ENCODE measurements around the gene PON3.
A peak's percentile ranks its signal among the peaks of the same experiment; 100 is the strongest.

Gene PON3

GRCh38 chr7:95434557-95435421 lies 38.6 kb upstream of the PON3 start, which contains the start of gene PON2:
Gene PON2 (minus strand): TSS chr7:95435028. CDS start chr7:95434951, 77 bp downstream.
- peak; percentile 87 for DNase-seq (ENCODE audit: low spot score)
- in situ Hi-C loops (cut with MboI; ENCODE audit: low sequenced_read_pairs, unreplicated experiment), result no loop called here
- no peak for TF ChIP-seq CTCF (IDR thresholded peaks at IDR 0.05; ENCODE audit: borderline replicate concordance, control extremely low read depth, extremely low read depth, insufficient read depth, missing control alignments)

GRCh38 chr7:95433952-95434556 lies 37.9 kb upstream of the PON3 start:
- no peak for TF ChIP-seq CTCF (IDR thresholded peaks at IDR 0.05; ENCODE audit: borderline replicate concordance, control extremely low read depth, extremely low read depth, insufficient read depth, missing control alignments)
- in situ Hi-C loops (cut with MboI; ENCODE audit: low sequenced_read_pairs, unreplicated experiment), result no loop called here
- DNase-seq (ENCODE audit: low spot score), result no peak

- no peak for DNase-seq (ENCODE audit: low spot score)
- no peak for TF ChIP-seq CTCF (IDR thresholded peaks at IDR 0.05; ENCODE audit: borderline replicate concordance, control extremely low read depth, extremely low read depth, insufficient read depth, missing control alignments)
- in situ Hi-C loops (cut with MboI; ENCODE audit: low sequenced_read_pairs, unreplicated experiment), result no loop called here
Observed at GRCh38 chr7:95433129-95433528, 37.0 kb upstream of the PON3 start.

GRCh38 chr7:95432606-95433005 lies 36.4 kb upstream of the PON3 start:
- in situ Hi-C loops (cut with MboI; ENCODE audit: low sequenced_read_pairs, unreplicated experiment), result no loop called here
- TF ChIP-seq CTCF (IDR thresholded peaks at IDR 0.05; ENCODE audit: borderline replicate concordance, control extremely low read depth, extremely low read depth, insufficient read depth, missing control alignments), result no peak
- DNase-seq (ENCODE audit: low spot score), result no peak

GRCh38 chr7:95430864-95431263 lies 34.7 kb upstream of the PON3 start:
- no peak for TF ChIP-seq CTCF (IDR thresholded peaks at IDR 0.05; ENCODE audit: borderline replicate concordance, control extremely low read depth, extremely low read depth, insufficient read depth, missing control alignments)
- no peak for DNase-seq (ENCODE audit: low spot score)
- in situ Hi-C loops (cut with MboI; ENCODE audit: low sequenced_read_pairs, unreplicated experiment), result no loop called here

GRCh38 chr7:95429241-95429990 lies 33.2 kb upstream of the PON3 start:
- in situ Hi-C loops (cut with MboI; ENCODE audit: low sequenced_read_pairs, unreplicated experiment), result no loop called here
- no peak for TF ChIP-seq CTCF (IDR thresholded peaks at IDR 0.05; ENCODE audit: borderline replicate concordance, control extremely low read depth, extremely low read depth, insufficient read depth, missing control alignments)
- no peak for DNase-seq (ENCODE audit: low spot score)

Measured in GM13976 (cell line).